ENCODE data around the gene NECTIN1.
A peak's percentile ranks its signal among the peaks of the same experiment; 100 is the strongest.

The NECTIN1 gene

GRCh38 chr11:119734788-119735187 is 5.8 kb upstream of the NECTIN1 start:
- Histone ChIP-seq H3K4me3 (ENCODE audit: low read depth in 1 of 5, low read length in 5 of 5) (no peak overlapping the region), H3K36me3 (ENCODE audit: control insufficient read depth in 5 of 5, insufficient read depth in 5 of 5, low read length in 5 of 5) (no peaks in the 10 kb centered on the region), H3K4me1 (ENCODE audit: control insufficient read depth in 5 of 5, insufficient read depth in 5 of 5, low read length in 5 of 5) (peaks cover 3 to 8% (median 6%) of the 10 kb centered on the region in 5 donors), H3K27ac (ENCODE audit: low read depth, low read length) (no peak overlapping the region), H3K9me3 (ENCODE audit: control insufficient read depth in 5 of 5, low read length in 5 of 5) (no peaks in the 10 kb centered on the region), H3K9ac (ENCODE audit: low read length in 5 of 5) (no peak overlapping the region), H3K27me3 (ENCODE audit: control insufficient read depth in 5 of 5, insufficient read depth in 4 of 5, low read length in 5 of 5) (peaks cover 0 to 16% (median 6%) of the 10 kb centered on the region in 5 donors)

- H3K27ac ChIP-seq (ENCODE audit: low read depth, low read length), result no peak overlapping the region
- H3K4me3 ChIP-seq (ENCODE audit: low read depth in 1 of 5, low read length in 5 of 5), result no peak overlapping the region
- H3K9me3 ChIP-seq (ENCODE audit: control insufficient read depth in 5 of 5, low read length in 5 of 5), result no peaks in the 10 kb centered on the region
- no peak overlapping the region for H3K9ac ChIP-seq (ENCODE audit: low read length in 5 of 5)
- H3K36me3 ChIP-seq (ENCODE audit: control insufficient read depth in 5 of 5, insufficient read depth in 5 of 5, low read length in 5 of 5), result no peaks in the 10 kb centered on the region
- H3K27me3 ChIP-seq (ENCODE audit: control insufficient read depth in 5 of 5, insufficient read depth in 4 of 5, low read length in 5 of 5), result peaks cover 0 to 2% (median 0%) of the 10 kb centered on the region in 5 donors
- H3K4me1 ChIP-seq (ENCODE audit: control insufficient read depth in 5 of 5, insufficient read depth in 5 of 5, low read length in 5 of 5), result peaks cover 8 to 34% (median 33%) of the 10 kb centered on the region in 5 donors
Observed at GRCh38 chr11:119730789-119731386, 1.9 kb upstream of the NECTIN1 start.

- peak overlapping the region; percentile 62 to 84 (median 75) for H3K4me3 ChIP-seq (ENCODE audit: low read depth in 1 of 5, low read length in 5 of 5)
- H3K36me3 ChIP-seq (ENCODE audit: control insufficient read depth in 5 of 5, insufficient read depth in 5 of 5, low read length in 5 of 5), result no peaks in the 10 kb centered on the region
- H3K27me3 ChIP-seq (ENCODE audit: control insufficient read depth in 5 of 5, insufficient read depth in 4 of 5, low read length in 5 of 5), result peaks cover 0 to 2% (median 0%) of the 10 kb centered on the region in 5 donors
- H3K4me1 ChIP-seq (ENCODE audit: control insufficient read depth in 5 of 5, insufficient read depth in 5 of 5, low read length in 5 of 5), result peaks cover 8 to 34% (median 33%) of the 10 kb centered on the region in 5 donors
- H3K9ac ChIP-seq (ENCODE audit: low read length in 5 of 5), result peak overlapping the region in 4 of 5 donors; percentile 39 to 74 (median 62)
- H3K9me3 ChIP-seq (ENCODE audit: control insufficient read depth in 5 of 5, low read length in 5 of 5), result no peaks in the 10 kb centered on the region
- peak overlapping the region; percentile 41 for H3K27ac ChIP-seq (ENCODE audit: low read depth, low read length)
Observed at GRCh38 chr11:119729951-119730613, 1.1 kb upstream of the NECTIN1 start.

GRCh38 chr11:119729581-119729927 is 554 bp upstream of the NECTIN1 start:
- H3K36me3 ChIP-seq (ENCODE audit: control insufficient read depth in 5 of 5, insufficient read depth in 5 of 5, low read length in 5 of 5), result no peaks in the 10 kb centered on the region
- peak overlapping the region; percentile 69 for H3K27ac ChIP-seq (ENCODE audit: low read depth, low read length)
- peak overlapping the region in 3 of 5 donors; percentile 39 to 74 (median 57) for H3K9ac ChIP-seq (ENCODE audit: low read length in 5 of 5)
- H3K9me3 ChIP-seq (ENCODE audit: control insufficient read depth in 5 of 5, low read length in 5 of 5), result no peaks in the 10 kb centered on the region
- peaks cover 8 to 34% (median 33%) of the 10 kb centered on the region in 5 donors for H3K4me1 ChIP-seq (ENCODE audit: control insufficient read depth in 5 of 5, insufficient read depth in 5 of 5, low read length in 5 of 5)
- H3K27me3 ChIP-seq (ENCODE audit: control insufficient read depth in 5 of 5, insufficient read depth in 4 of 5, low read length in 5 of 5), result peaks cover 0 to 2% (median 0%) of the 10 kb centered on the region in 5 donors
- peak overlapping the region; percentile 62 to 84 (median 75) for H3K4me3 ChIP-seq (ENCODE audit: low read depth in 1 of 5, low read length in 5 of 5)

GRCh38 chr11:119728211-119728626 is 781 bp downstream of the NECTIN1 start:
- Histone ChIP-seq H3K9me3 (ENCODE audit: control insufficient read depth in 5 of 5, low read length in 5 of 5) (no peaks in the 10 kb centered on the region), H3K27ac (ENCODE audit: low read depth, low read length) (peak overlapping the region; percentile 41), H3K27me3 (ENCODE audit: control insufficient read depth in 5 of 5, insufficient read depth in 4 of 5, low read length in 5 of 5) (peaks cover 0 to 2% (median 0%) of the 10 kb centered on the region in 5 donors), H3K9ac (ENCODE audit: low read length in 5 of 5) (peak overlapping the region in 4 of 5 donors; percentile 59 to 78 (median 72)), H3K36me3 (ENCODE audit: control insufficient read depth in 5 of 5, insufficient read depth in 5 of 5, low read length in 5 of 5) (no peaks in the 10 kb centered on the region), H3K4me3 (ENCODE audit: low read depth in 1 of 5, low read length in 5 of 5) (peak overlapping the region; percentile 74 to 84 (median 79)), H3K4me1 (ENCODE audit: control insufficient read depth in 5 of 5, insufficient read depth in 5 of 5, low read length in 5 of 5) (peaks cover 8 to 34% (median 33%) of the 10 kb centered on the region in 5 donors)

- peaks cover 8 to 34% (median 33%) of the 10 kb centered on the region in 5 donors for H3K4me1 ChIP-seq (ENCODE audit: control insufficient read depth in 5 of 5, insufficient read depth in 5 of 5, low read length in 5 of 5)
- H3K9me3 ChIP-seq (ENCODE audit: control insufficient read depth in 5 of 5, low read length in 5 of 5), result no peaks in the 10 kb centered on the region
- no peaks in the 10 kb centered on the region for H3K36me3 ChIP-seq (ENCODE audit: control insufficient read depth in 5 of 5, insufficient read depth in 5 of 5, low read length in 5 of 5)
- H3K27me3 ChIP-seq (ENCODE audit: control insufficient read depth in 5 of 5, insufficient read depth in 4 of 5, low read length in 5 of 5), result peaks cover 0 to 2% (median 0%) of the 10 kb centered on the region in 5 donors
- peak overlapping the region in 4 of 5 donors; percentile 59 to 78 (median 72) for H3K9ac ChIP-seq (ENCODE audit: low read length in 5 of 5)
- H3K27ac ChIP-seq (ENCODE audit: low read depth, low read length), result peak overlapping the region; percentile 41
- H3K4me3 ChIP-seq (ENCODE audit: low read depth in 1 of 5, low read length in 5 of 5), result peak overlapping the region; percentile 74 to 84 (median 79)
Observed at GRCh38 chr11:119727523-119728151, 1.4 kb downstream of the NECTIN1 start.

GRCh38 chr11:119726585-119727522 is 2.1 kb downstream of the NECTIN1 start:
- Histone ChIP-seq H3K4me3 (ENCODE audit: low read depth in 1 of 5, low read length in 5 of 5) (peak overlapping the region; percentile 62 to 84 (median 75)), H3K9me3 (ENCODE audit: control insufficient read depth in 5 of 5, low read length in 5 of 5) (no peaks in the 10 kb centered on the region), H3K27me3 (ENCODE audit: control insufficient read depth in 5 of 5, insufficient read depth in 4 of 5, low read length in 5 of 5) (peaks cover 0 to 2% (median 0%) of the 10 kb centered on the region in 5 donors), H3K4me1 (ENCODE audit: control insufficient read depth in 5 of 5, insufficient read depth in 5 of 5, low read length in 5 of 5) (peaks cover 8 to 34% (median 33%) of the 10 kb centered on the region in 5 donors), H3K27ac (ENCODE audit: low read depth, low read length) (no peak overlapping the region), H3K36me3 (ENCODE audit: control insufficient read depth in 5 of 5, insufficient read depth in 5 of 5, low read length in 5 of 5) (no peaks in the 10 kb centered on the region), H3K9ac (ENCODE audit: low read length in 5 of 5) (peak overlapping the region in 4 of 5 donors; percentile 30 to 74 (median 51))

GRCh38 chr11:119726150-119726553 is 2.8 kb downstream of the NECTIN1 start:
- H3K4me1 ChIP-seq (ENCODE audit: control insufficient read depth in 5 of 5, insufficient read depth in 5 of 5, low read length in 5 of 5), result peaks cover 10 to 39% (median 39%) of the 10 kb centered on the region in 5 donors
- peak overlapping the region in 1 of 5 donors; percentile 74 for H3K9ac ChIP-seq (ENCODE audit: low read length in 5 of 5)
- no peaks in the 10 kb centered on the region for H3K9me3 ChIP-seq (ENCODE audit: control insufficient read depth in 5 of 5, low read length in 5 of 5)
- peaks cover 0 to 2% (median 0%) of the 10 kb centered on the region in 5 donors for H3K27me3 ChIP-seq (ENCODE audit: control insufficient read depth in 5 of 5, insufficient read depth in 4 of 5, low read length in 5 of 5)
- H3K36me3 ChIP-seq (ENCODE audit: control insufficient read depth in 5 of 5, insufficient read depth in 5 of 5, low read length in 5 of 5), result no peaks in the 10 kb centered on the region
- H3K4me3 ChIP-seq (ENCODE audit: low read depth in 1 of 5, low read length in 5 of 5), result no peak overlapping the region
- no peak overlapping the region for H3K27ac ChIP-seq (ENCODE audit: low read depth, low read length)

GRCh38 chr11:119724956-119725355 is 4.0 kb downstream of the NECTIN1 start:
- Histone ChIP-seq H3K27ac (ENCODE audit: low read depth, low read length) (no peak overlapping the region), H3K4me3 (ENCODE audit: low read depth in 1 of 5, low read length in 5 of 5) (no peak overlapping the region), H3K9ac (ENCODE audit: low read length in 5 of 5) (no peak overlapping the region), H3K9me3 (ENCODE audit: control insufficient read depth in 5 of 5, low read length in 5 of 5) (no peaks in the 10 kb centered on the region), H3K4me1 (ENCODE audit: control insufficient read depth in 5 of 5, insufficient read depth in 5 of 5, low read length in 5 of 5) (peaks cover 9 to 47% (median 43%) of the 10 kb centered on the region in 5 donors), H3K27me3 (ENCODE audit: control insufficient read depth in 5 of 5, insufficient read depth in 4 of 5, low read length in 5 of 5) (peaks cover 0 to 2% (median 0%) of the 10 kb centered on the region in 5 donors), H3K36me3 (ENCODE audit: control insufficient read depth in 5 of 5, insufficient read depth in 5 of 5, low read length in 5 of 5) (peaks cover 0 to 3% (median 0%) of the 10 kb centered on the region in 5 donors)

Measured in subcutaneous abdominal adipose tissue (tissue), 5 donors.